ENCODE results near the gene FAM228A. TPM values are rescaled to one million over a fixed set of nuclear protein-coding genes. Genes with fewer than 3 reads are reported as not detected.

Gene FAM228A
- total RNA-seq, 1 experiment from 2014 or later, result not detected

- H3K4me2 ChIP-seq (ENCODE audit: low read length), result no peak overlapping the region
- ChIA-PET POLR2A (ENCODE audit: unreplicated experiment) (no interaction called here), CTCF (no interaction called here)
- H3K36me3 ChIP-seq (ENCODE audit: low read depth, low read length), result no peaks in the 10 kb centered on the region
- H3K27ac ChIP-seq (ENCODE audit: low read length), result no peak overlapping the region
- DNase-seq (no peak), ATAC-seq (no peak)
- no peaks in the 10 kb centered on the region for H3K9me2 ChIP-seq (replicated peaks; ENCODE audit: low read length)
- no peak overlapping the region for H3K4me3 ChIP-seq (ENCODE audit: low read length)
- no peaks in the 10 kb centered on the region for H4K20me1 ChIP-seq (ENCODE audit: low read length)
- no peaks in the 10 kb centered on the region for H3K4me1 ChIP-seq (ENCODE audit: insufficient read depth, low read length)
- no peaks in the 10 kb centered on the region for H3K79me2 ChIP-seq (ENCODE audit: low read length)
- no peaks in the 10 kb centered on the region for H3F3A ChIP-seq (ENCODE audit: low read length, unreplicated experiment)
- H3K27me3 ChIP-seq (ENCODE audit: low read length), result no peaks in the 10 kb centered on the region
- BruUV-seq (replicated peaks), result no TSS peak
- no peak overlapping the region for H2AFZ ChIP-seq (ENCODE audit: low read length)
- TF ChIP-seq CTCF (conservative IDR thresholded peaks at IDR 0.05; ENCODE audit: low read depth, low read length), result no peak
- no peak for TF ChIP-seq EZH2 (IDR thresholded peaks at IDR 0.05; ENCODE audit: low read length, unreplicated experiment)
- no peak for TF ChIP-seq EZH2phosphoT487 (IDR thresholded peaks at IDR 0.05; ENCODE audit: borderline replicate concordance, low read length)
- H3K9me3 ChIP-seq (ENCODE audit: low read length), result 0 out of 2 replicates have a peak, but pooled peaks cover 5% of the 10 kb centered on the region
- H3K9ac ChIP-seq (ENCODE audit: low read length), result no peak overlapping the region
- intact Hi-C loops (cut with micrococcal nuclease), result no loop called here
Observed at GRCh38 chr2:24158131-24158530, 16.7 kb upstream of the FAM228A start.

- ChIA-PET POLR2A (ENCODE audit: unreplicated experiment) (no interaction called here), CTCF (no interaction called here)
- Histone ChIP-seq H3K4me1 (ENCODE audit: insufficient read depth, low read length) (no peaks in the 10 kb centered on the region), H3K27ac (ENCODE audit: low read length) (no peak overlapping the region), H4K20me1 (ENCODE audit: low read length) (no peaks in the 10 kb centered on the region), H3K36me3 (ENCODE audit: low read depth, low read length) (no peaks in the 10 kb centered on the region), H3K9me3 (ENCODE audit: low read length) (0 out of 2 replicates have a peak, but pooled peaks cover 5% of the 10 kb centered on the region), H3K79me2 (ENCODE audit: low read length) (no peaks in the 10 kb centered on the region), H3K27me3 (ENCODE audit: low read length) (no peaks in the 10 kb centered on the region), H3K9ac (ENCODE audit: low read length) (no peak overlapping the region), H3K9me2 (replicated peaks; ENCODE audit: low read length) (no peaks in the 10 kb centered on the region), H3F3A (ENCODE audit: low read length, unreplicated experiment) (no peaks in the 10 kb centered on the region), H2AFZ (ENCODE audit: low read length) (no peak overlapping the region), H3K4me2 (ENCODE audit: low read length) (no peak overlapping the region), H3K4me3 (ENCODE audit: low read length) (no peak overlapping the region)
- intact Hi-C loops (cut with micrococcal nuclease), result no loop called here
- ATAC-seq, result no peak
- no peak for DNase-seq
- TF ChIP-seq EZH2 (IDR thresholded peaks at IDR 0.05; ENCODE audit: low read length, unreplicated experiment) (no peak), EZH2phosphoT487 (IDR thresholded peaks at IDR 0.05; ENCODE audit: borderline replicate concordance, low read length) (no peak), CTCF (conservative IDR thresholded peaks at IDR 0.05; ENCODE audit: low read depth, low read length) (no peak)
- BruUV-seq (replicated peaks), result no TSS peak
Observed at GRCh38 chr2:24159708-24160107, 15.1 kb upstream of the FAM228A start.

GRCh38 chr2:24160761-24161160 lies 14.1 kb upstream of the FAM228A start:
- Histone ChIP-seq H3K4me2 (ENCODE audit: low read length) (no peak overlapping the region), H3F3A (ENCODE audit: low read length, unreplicated experiment) (no peaks in the 10 kb centered on the region), H3K9me2 (replicated peaks; ENCODE audit: low read length) (no peaks in the 10 kb centered on the region), H3K4me1 (ENCODE audit: insufficient read depth, low read length) (no peaks in the 10 kb centered on the region), H4K20me1 (ENCODE audit: low read length) (no peaks in the 10 kb centered on the region), H3K9me3 (ENCODE audit: low read length) (0 out of 2 replicates have a peak, but pooled peaks cover 5% of the 10 kb centered on the region), H3K4me3 (ENCODE audit: low read length) (no peak overlapping the region), H2AFZ (ENCODE audit: low read length) (no peak overlapping the region), H3K27me3 (ENCODE audit: low read length) (no peaks in the 10 kb centered on the region), H3K79me2 (ENCODE audit: low read length) (no peaks in the 10 kb centered on the region), H3K9ac (ENCODE audit: low read length) (no peak overlapping the region), H3K36me3 (ENCODE audit: low read depth, low read length) (no peaks in the 10 kb centered on the region), H3K27ac (ENCODE audit: low read length) (no peak overlapping the region)
- intact Hi-C loops (cut with micrococcal nuclease), result no loop called here
- ATAC-seq (no peak), DNase-seq (no peak)
- BruUV-seq (replicated peaks), result no TSS peak
- no peak for TF ChIP-seq CTCF (conservative IDR thresholded peaks at IDR 0.05; ENCODE audit: low read depth, low read length)
- no peak for TF ChIP-seq EZH2 (IDR thresholded peaks at IDR 0.05; ENCODE audit: low read length, unreplicated experiment)
- TF ChIP-seq EZH2phosphoT487 (IDR thresholded peaks at IDR 0.05; ENCODE audit: borderline replicate concordance, low read length), result no peak
- CTCF ChIA-PET, result no interaction called here
- POLR2A ChIA-PET (ENCODE audit: unreplicated experiment), result interaction anchor here (0.5 kb wide), 1 partner anchor 232 kb away, joined by 4 read pairs; no protein-coding TSS in a partner anchor
